VCaP (cell line): ENCODE results near the gene PYGO1.

ENCODE experiments used
- H3K27ac ChIP-seq: fragments of 450-650 bp; 2 replicates; pipeline ENCODE4 v1.5.1; 2017
- TF ChIP-seq, protein P1 (sequence below): fragments of 450-650 bp; conservative IDR thresholded peaks from 2 replicates; pipeline ENCODE4 v1.5.1; 2017; ENCODE audit warnings: mild to moderate bottlenecking, moderate library complexity

PYGO1 gene

DNA sequence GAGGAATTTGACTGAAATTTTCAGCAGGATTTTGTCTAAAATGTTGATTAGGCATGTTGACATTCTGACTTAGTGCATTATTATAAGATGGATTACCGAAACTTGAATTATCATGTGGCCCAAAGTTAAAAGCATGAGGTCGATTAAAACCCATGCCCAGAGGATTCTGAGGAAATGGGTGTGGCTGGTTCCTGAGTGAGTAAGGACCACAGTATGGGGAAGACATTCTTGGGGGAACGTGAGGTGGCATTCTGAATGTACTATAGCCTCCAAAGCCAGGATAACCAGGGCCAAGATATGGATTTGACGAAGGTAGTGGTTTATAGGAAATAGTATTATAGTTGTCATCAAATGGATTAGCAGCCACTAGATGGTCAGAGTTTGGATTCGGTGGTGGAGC, 41.4 kb downstream of the PYGO1 start:
- TF ChIP-seq, protein P1, sequence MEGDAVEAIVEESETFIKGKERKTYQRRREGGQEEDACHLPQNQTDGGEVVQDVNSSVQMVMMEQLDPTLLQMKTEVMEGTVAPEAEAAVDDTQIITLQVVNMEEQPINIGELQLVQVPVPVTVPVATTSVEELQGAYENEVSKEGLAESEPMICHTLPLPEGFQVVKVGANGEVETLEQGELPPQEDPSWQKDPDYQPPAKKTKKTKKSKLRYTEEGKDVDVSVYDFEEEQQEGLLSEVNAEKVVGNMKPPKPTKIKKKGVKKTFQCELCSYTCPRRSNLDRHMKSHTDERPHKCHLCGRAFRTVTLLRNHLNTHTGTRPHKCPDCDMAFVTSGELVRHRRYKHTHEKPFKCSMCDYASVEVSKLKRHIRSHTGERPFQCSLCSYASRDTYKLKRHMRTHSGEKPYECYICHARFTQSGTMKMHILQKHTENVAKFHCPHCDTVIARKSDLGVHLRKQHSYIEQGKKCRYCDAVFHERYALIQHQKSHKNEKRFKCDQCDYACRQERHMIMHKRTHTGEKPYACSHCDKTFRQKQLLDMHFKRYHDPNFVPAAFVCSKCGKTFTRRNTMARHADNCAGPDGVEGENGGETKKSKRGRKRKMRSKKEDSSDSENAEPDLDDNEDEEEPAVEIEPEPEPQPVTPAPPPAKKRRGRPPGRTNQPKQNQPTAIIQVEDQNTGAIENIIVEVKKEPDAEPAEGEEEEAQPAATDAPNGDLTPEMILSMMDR = no peak
- H3K27ac ChIP-seq = no peak overlapping the region

DNA sequence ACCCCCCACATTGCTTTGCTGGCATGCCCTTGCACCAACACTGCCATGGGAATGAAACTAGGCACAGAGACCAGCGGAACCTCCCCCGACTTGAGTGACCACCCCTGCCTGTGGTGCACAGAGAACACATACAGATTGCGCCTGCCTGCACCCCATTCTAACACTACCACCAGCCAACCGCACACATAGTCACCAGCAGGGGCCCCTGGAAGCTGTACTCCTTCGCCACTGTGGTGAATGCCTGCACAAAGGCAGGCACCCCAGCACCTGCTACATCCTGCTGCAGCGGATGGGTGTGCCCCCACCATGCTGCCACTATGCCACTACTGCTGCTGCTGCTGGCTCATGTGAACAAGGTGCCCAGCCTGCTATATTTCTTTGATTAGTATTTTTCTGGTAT, 52.7 kb downstream of the PYGO1 start:
- no peak overlapping the region for H3K27ac ChIP-seq
- TF ChIP-seq, protein P1 = no peak

DNA sequence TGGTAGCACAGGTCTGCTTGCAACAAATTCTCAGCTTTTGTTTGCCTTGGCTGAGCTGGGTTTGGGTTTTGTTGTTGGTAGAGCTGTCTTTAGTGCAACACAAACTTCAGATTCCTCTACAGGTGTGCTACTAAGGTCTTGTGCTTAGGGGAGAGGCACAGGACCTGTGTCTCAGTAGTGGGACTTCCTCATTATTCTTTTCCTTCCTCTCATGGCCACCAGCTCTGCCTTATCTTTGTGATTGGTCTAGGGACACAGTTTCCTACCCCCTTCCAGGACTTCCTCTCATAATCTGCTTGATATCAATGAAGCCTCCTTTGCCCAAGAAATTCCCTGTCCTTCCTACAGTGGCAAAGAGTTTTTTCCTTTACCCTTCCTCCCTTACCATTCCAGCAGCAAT, 55.2 kb downstream of the PYGO1 start:
- no peak overlapping the region for H3K27ac ChIP-seq
- TF ChIP-seq, protein P1 = no peak

DNA sequence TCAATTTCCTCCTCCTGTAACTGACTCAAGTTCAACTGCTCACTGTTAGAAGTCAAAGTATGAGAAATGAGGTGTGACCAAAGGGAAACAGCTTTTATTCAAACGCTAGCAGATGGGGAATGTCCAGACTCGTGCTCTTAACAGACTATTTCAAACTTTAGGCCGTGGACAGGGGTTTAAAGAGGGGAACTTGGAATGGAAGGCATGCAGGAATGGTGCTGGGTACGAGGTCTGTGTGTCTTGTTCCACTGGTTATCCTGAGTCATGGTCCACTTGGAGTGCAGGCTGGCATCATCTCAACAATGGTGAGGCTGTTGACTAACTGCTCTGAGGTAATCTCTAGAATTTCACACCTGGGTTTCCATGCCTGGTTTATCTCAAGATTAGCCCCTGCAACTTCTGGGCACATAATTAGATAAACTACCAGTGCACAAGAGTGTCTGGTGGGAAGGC, 57.3 kb downstream of the PYGO1 start:
- no peak overlapping the region for H3K27ac ChIP-seq
- TF ChIP-seq, protein P1 = no peak

DNA sequence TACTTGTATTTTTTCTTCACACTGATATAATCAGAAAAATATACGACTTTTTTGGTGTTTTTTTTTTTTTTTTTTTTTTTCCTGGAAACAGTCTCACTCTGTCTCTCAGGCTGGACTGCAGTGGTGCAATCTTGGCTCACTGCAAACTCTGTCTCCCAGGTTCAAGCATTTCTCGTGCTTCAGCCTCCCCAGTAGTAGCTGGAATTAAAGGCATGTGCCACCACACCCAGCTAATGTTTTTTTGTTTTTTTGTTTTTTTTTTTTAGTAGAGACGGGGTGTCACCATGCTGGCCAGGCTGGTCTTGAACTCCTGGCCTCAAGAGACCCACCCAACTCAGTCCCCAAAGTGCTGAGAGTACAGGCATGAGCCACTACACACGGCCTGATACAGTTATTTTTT, 59.3 kb downstream of the PYGO1 start:
- TF ChIP-seq, protein P1 = no peak
- H3K27ac ChIP-seq = no peak overlapping the region

DNA sequence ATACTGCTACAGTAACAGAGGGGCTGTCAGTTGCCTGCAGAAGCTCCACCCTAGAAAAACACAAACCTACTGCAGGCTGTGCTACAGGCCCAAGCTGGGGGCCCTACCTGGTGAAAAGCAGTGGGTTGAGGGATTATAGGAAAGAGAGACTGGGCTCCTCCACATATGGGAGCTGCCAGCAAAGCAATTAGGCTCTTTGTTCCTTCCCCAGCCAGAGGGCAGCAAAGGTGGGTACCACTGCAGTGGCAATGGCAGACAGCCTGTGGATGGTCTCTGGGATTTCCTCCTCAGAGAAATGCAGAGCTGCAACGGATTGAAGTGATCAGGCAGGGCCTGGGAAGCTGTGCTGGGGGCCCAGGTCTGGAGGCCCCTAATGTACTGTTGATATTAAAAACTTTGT, 61.0 kb downstream of the PYGO1 start:
- H3K27ac ChIP-seq = no peak overlapping the region
- TF ChIP-seq, protein P1 = no peak

DNA sequence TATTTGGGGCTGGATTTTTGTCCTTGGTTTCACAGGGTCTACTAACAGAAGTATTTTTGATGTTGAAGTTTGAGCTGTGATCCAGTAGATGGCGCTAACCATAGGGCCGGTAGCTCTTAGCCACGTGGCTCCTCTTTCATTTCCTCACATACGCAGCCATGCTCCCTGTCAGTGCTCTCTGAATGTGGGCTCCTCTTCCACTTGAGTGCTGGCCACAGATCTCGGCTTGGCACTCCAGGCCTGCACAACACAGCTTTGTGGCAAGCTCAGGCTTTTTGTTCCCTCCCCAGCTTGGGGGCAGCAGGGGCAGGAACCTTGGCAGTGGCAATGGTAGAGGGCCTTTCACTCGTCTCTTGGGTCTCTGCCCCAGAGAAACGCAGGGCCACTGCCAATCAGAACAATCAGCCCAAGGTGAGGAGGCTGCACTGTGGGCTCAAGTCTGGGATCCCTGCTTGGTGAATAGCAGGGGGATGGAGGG, 61.5 kb downstream of the PYGO1 start:
- TF ChIP-seq, protein P1 = peak; percentile 64
- no peak overlapping the region for H3K27ac ChIP-seq
